ENCODE measurements around the gene PODXL2. TPM values are rescaled to one million over a fixed set of nuclear protein-coding genes. Genes with fewer than 3 reads are reported as not detected.

PODXL2 gene
- total RNA-seq, 1 donor from 2014 or later: 14.5 TPM

- H3K4me1 Mint-ChIP-seq (ENCODE audit: low read depth, unreplicated experiment): peaks cover 4% of the 10 kb centered on the region
- no peak overlapping the region for H3K4me3 Mint-ChIP-seq (ENCODE audit: unreplicated experiment)
- H3K4me3 ChIP-seq (ENCODE audit: insufficient read depth, low read depth, low read length): no peak overlapping the region
- H3K9me3 Mint-ChIP-seq (ENCODE audit: unreplicated experiment): peaks cover 1% of the 10 kb centered on the region
- no peak for DNase-seq (ENCODE audit: low read depth)
- H4K20me1 ChIP-seq (ENCODE audit: insufficient read depth, low read length): no peaks in the 10 kb centered on the region
- no peak for FAIRE-seq
- no peaks in the 10 kb centered on the region for H3K9me3 ChIP-seq (ENCODE audit: insufficient read depth, low read depth, low read length)
- no peaks in the 10 kb centered on the region for H3K27me3 ChIP-seq (ENCODE audit: insufficient read depth, low read length)
- no peak overlapping the region for H3K9ac ChIP-seq (ENCODE audit: low read length)
- H2AFZ ChIP-seq (ENCODE audit: low read depth, low read length): no peak overlapping the region
- H3K36me3 ChIP-seq (ENCODE audit: insufficient read depth, low read length): no peaks in the 10 kb centered on the region
- no peak overlapping the region for H3K27ac ChIP-seq (ENCODE audit: low read depth, low read length)
- peaks cover 19% of the 10 kb centered on the region for H3K36me3 Mint-ChIP-seq (ENCODE audit: low read depth, unreplicated experiment)
- peaks cover 8% of the 10 kb centered on the region for H3K27me3 Mint-ChIP-seq (ENCODE audit: low read depth, unreplicated experiment)
- H3K4me2 ChIP-seq (ENCODE audit: low read length): no peak overlapping the region
- TF ChIP-seq, protein P1, sequence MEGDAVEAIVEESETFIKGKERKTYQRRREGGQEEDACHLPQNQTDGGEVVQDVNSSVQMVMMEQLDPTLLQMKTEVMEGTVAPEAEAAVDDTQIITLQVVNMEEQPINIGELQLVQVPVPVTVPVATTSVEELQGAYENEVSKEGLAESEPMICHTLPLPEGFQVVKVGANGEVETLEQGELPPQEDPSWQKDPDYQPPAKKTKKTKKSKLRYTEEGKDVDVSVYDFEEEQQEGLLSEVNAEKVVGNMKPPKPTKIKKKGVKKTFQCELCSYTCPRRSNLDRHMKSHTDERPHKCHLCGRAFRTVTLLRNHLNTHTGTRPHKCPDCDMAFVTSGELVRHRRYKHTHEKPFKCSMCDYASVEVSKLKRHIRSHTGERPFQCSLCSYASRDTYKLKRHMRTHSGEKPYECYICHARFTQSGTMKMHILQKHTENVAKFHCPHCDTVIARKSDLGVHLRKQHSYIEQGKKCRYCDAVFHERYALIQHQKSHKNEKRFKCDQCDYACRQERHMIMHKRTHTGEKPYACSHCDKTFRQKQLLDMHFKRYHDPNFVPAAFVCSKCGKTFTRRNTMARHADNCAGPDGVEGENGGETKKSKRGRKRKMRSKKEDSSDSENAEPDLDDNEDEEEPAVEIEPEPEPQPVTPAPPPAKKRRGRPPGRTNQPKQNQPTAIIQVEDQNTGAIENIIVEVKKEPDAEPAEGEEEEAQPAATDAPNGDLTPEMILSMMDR (IDR thresholded peaks at IDR 0.05; ENCODE audit: insufficient read depth, low read depth, low read length): no peak
- TF ChIP-seq EZH2 (IDR thresholded peaks at IDR 0.05; ENCODE audit: insufficient read depth, low read length): no peak
- H3K79me2 ChIP-seq (ENCODE audit: insufficient read depth, low read length): no peaks in the 10 kb centered on the region
- H3K4me1 ChIP-seq (ENCODE audit: insufficient read depth, low read length): peaks cover 10% of the 10 kb centered on the region
- H3K27ac Mint-ChIP-seq (ENCODE audit: unreplicated experiment): no peak overlapping the region
These were observed 80.5 kb downstream of the PODXL2 start for GRCh38 chr3:127709320-127710060.

- no peaks in the 10 kb centered on the region for H3K9me3 Mint-ChIP-seq (ENCODE audit: unreplicated experiment)
- H2AFZ ChIP-seq (ENCODE audit: low read depth, low read length): no peak overlapping the region
- H3K27me3 ChIP-seq (ENCODE audit: insufficient read depth, low read length): no peaks in the 10 kb centered on the region
- no peak overlapping the region for H3K4me3 ChIP-seq (ENCODE audit: insufficient read depth, low read depth, low read length)
- no peaks in the 10 kb centered on the region for H3K79me2 ChIP-seq (ENCODE audit: insufficient read depth, low read length)
- no peak for DNase-seq (ENCODE audit: low read depth)
- peak overlapping the region; percentile 37 for H3K4me2 ChIP-seq (ENCODE audit: low read length)
- H3K36me3 Mint-ChIP-seq (ENCODE audit: low read depth, unreplicated experiment): peaks cover 13% of the 10 kb centered on the region
- no peaks in the 10 kb centered on the region for H3K36me3 ChIP-seq (ENCODE audit: insufficient read depth, low read length)
- no peak overlapping the region for H3K9ac ChIP-seq (ENCODE audit: low read length)
- H3K4me1 Mint-ChIP-seq (ENCODE audit: low read depth, unreplicated experiment): peaks cover 4% of the 10 kb centered on the region
- H3K4me1 ChIP-seq (ENCODE audit: insufficient read depth, low read length): peaks cover 10% of the 10 kb centered on the region
- H4K20me1 ChIP-seq (ENCODE audit: insufficient read depth, low read length): no peaks in the 10 kb centered on the region
- peak overlapping the region; percentile 47 for H3K27ac Mint-ChIP-seq (ENCODE audit: unreplicated experiment)
- no peak overlapping the region for H3K4me3 Mint-ChIP-seq (ENCODE audit: unreplicated experiment)
- H3K9me3 ChIP-seq (ENCODE audit: insufficient read depth, low read depth, low read length): no peaks in the 10 kb centered on the region
- TF ChIP-seq, protein P1 (IDR thresholded peaks at IDR 0.05; ENCODE audit: insufficient read depth, low read depth, low read length): no peak
- no peak for TF ChIP-seq EZH2 (IDR thresholded peaks at IDR 0.05; ENCODE audit: insufficient read depth, low read length)
- peaks cover 8% of the 10 kb centered on the region for H3K27me3 Mint-ChIP-seq (ENCODE audit: low read depth, unreplicated experiment)
- no peak overlapping the region for H3K27ac ChIP-seq (ENCODE audit: low read depth, low read length)
- FAIRE-seq: no peak
These were observed 81.4 kb downstream of the PODXL2 start for GRCh38 chr3:127710155-127710941.

Measured in astrocyte (in vitro differentiated cells and primary cell).